Activated CD8-positive, alpha-beta memory T cell treated with anti-CD3 and anti-CD28 coated beads for 36 hours (primary cell): ENCODE data around the gene RPL11. TPM values are rescaled to one million over a fixed set of nuclear protein-coding genes. Genes with fewer than 3 reads are reported as not detected.
"Not testable (repeated sequence)": the region's sequence is repeated elsewhere in the genome, so short reads cannot be mapped to it uniquely, and the experiment has no call there.

Source experiments
- CTCF ChIA-PET: fragments of 350-600 bp; sonication (Branson Sonifier 250); formaldehyde crosslinking; loops from one replicate; lab custom pipeline; 2021; ENCODE audit warnings: antibody characterized with exemption; lab: Charles Lee
- POLR2A ChIA-PET: fragments of 350-600 bp; sonication (Branson Sonifier 250); formaldehyde crosslinking; loops from one replicate; lab custom pipeline; 2021; ENCODE audit warnings: antibody characterized with exemption; lab: Charles Lee
- total RNA-seq, 2 experiments: library from RNA; stranded (reverse); gene quantifications; one replicate each; pipeline ENCODE4 v1.2.3, GENCODE V29; 2021

The RPL11 gene
- total RNA-seq, 2 experiments from 2014 or later: 1,199 to 1,229 TPM

DNA sequence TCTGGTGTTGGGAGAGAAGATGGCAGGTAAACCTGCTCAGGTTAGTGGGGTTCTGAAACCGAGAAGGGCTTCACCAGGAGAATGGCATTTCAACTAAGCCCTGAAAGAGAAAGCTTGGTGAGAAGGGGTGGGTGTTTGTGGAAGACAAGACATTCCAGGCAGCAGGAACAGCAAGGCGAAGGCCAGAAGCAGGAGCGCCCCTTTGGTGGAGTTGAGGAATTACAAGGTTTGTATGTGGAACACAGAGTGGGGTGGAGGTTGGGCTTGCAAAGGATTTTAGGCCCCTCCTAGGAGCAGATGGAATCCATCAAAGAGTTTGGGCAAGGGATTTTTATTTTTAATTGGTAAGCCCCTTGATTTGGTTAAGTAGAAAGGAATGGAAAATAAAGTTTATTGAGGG is 26.9 kb downstream of the RPL11 start:
- CTCF ChIA-PET: interaction anchor here (0.6 kb wide), 1 partner anchor 120 kb away, joined by 3 read pairs; no protein-coding TSS in a partner anchor
- POLR2A ChIA-PET: no interaction called here

DNA sequence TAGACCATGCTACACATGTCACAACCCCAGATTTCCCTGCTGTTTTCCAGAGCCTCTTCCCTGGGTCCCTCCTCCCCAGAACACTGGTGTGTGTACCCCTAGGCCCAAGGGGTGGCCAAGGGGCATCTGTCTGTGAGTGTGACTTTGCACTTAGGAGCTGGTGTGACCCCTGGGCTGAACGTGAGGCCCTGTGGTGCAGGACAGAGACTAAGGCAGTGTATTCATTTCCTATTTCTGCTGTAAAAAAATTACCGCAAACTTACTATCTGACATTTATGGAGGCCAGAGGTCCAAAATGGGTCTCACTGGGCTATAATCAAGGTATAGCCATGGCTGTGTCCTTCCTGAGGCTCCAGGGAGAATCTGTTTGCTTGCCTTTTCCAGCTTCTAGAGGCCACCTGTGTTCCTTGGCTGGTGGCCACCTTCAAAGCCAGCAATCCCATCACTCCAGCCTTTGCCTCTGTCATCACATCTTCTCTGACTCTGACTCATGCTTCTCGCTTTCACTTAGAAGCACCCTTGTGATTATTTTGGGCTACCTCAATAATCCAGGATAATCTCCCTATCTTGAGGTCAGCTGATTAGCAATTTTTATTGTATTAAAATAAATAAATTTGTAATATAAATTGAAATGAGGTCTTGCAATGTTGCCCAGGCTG is 27.7 kb downstream of the RPL11 start:
- ChIA-PET CTCF (no interaction called here), POLR2A (no interaction called here)

DNA sequence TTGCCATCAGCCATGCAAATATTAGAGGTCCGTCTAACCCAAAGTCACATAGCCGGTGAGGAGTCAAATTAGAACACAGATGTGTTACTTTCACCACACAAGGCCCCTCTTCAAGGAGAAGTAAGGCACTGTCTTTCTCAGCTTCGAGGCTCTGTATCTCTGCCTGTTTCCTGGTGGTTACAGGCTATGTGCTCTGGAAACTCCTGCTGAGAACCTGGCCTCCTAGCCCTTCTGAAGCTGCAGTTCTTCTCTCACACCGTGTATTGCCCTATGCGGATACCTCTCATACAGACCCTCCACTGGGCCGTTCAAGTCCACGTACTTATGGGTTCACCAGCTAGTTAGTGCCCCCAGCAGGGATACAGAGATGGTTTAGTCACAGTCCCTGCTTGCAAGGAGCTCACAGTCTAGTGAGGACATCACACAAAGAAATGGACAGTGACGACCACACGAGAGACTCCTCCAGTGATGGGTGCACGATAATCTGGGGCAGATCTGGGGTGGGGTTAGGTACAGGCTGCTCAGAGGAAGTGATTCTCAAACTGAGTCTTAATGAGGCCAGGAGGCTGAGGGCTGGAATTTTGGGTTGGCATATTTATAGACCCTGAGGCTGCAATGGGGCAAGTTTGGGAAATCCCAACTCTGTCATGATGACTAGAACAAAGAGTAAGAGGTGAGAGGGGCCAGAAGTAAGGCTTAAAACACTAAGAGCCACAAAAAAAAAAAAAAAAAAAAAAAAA is 28.8 kb downstream of the RPL11 start:
- CTCF ChIA-PET: no interaction called here
- POLR2A ChIA-PET: no interaction called here

DNA sequence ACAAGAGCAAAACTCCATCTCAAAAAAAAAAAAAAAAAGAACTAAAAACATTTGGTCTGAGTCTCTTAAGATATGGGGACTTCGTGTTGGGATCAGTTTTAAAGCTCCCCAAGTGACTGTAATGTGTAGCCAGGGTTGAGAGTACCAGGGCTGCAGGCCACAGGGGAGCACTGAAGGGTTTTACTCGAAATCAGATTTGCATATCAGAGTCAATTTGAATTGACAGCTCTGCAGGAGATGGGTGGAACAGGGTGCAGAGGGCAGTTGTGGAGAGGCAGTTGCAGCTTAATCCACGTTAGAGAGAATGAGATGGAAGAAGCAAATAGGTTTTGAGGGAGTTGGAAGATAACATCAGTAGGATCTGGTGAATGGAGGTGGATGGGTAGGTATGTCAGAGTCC is 31.0 kb downstream of the RPL11 start:
- CTCF ChIA-PET: interaction anchor here (0.6 to 0.7 kb wide), 2 partner anchors 190 to 292 kb away, joined by 3 to 4 read pairs; no protein-coding TSS in a partner anchor
- POLR2A ChIA-PET: interaction anchor here (0.6 kb wide), 1 partner anchor 61 kb away, joined by 4 read pairs; no protein-coding TSS in a partner anchor

DNA sequence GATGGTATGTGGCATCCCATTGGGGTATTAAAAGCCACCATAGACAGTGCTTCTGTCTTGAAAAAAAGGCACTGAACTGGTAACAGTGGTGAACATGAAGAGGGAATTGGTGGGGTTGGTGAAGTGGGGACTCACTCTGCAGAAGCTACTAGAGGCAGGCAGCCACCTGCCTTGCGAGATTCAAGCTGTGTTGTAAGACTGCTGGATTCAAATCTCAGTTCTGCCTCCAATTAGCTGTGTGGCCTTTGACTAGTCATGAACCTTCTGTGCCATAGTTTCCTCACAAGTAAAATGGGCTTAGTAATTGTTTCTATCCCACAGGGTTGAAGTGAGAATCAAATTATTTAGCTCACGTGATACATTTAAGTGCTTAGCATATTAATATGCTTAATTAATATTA is 35.1 kb downstream of the RPL11 start:
- CTCF ChIA-PET: interaction anchor here (0.7 kb wide), 1 partner anchor 135 kb away, joined by 3 read pairs; no protein-coding TSS in a partner anchor
- POLR2A ChIA-PET: interaction anchor here (1.0 kb wide), 1 partner anchor 17 kb away, joined by 3 read pairs; the partner anchor contains the start of gene ELOA

DNA sequence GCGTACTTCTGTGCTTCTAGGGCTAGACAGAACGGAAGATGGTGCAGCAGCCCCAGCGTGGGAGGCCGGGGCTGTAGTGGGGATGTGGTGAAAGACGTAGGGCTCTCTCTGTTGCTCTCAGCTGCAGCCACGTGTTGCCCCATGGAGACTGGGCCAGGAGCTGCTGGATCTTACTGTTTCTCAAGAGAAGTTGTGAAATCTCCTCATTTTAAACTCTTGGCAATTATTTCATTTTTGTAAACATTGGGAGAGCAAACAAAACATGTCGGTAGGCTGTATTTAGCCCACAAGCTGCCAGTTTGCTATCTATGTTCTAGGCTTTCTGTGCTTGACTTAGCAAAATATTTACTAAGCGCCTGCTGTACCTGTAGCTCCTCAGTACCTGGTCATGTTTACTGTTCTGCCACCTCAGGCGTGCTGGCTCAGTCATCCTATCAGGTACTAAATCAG is 35.8 kb downstream of the RPL11 start:
- ChIA-PET CTCF (interaction anchor here (0.6 kb wide), 1 partner anchor 91 kb away, joined by 3 read pairs; no protein-coding TSS in a partner anchor), POLR2A (interaction anchor here (1.0 kb wide), 1 partner anchor 16 kb away, joined by 3 read pairs; the partner anchor contains the start of gene ELOA)

DNA sequence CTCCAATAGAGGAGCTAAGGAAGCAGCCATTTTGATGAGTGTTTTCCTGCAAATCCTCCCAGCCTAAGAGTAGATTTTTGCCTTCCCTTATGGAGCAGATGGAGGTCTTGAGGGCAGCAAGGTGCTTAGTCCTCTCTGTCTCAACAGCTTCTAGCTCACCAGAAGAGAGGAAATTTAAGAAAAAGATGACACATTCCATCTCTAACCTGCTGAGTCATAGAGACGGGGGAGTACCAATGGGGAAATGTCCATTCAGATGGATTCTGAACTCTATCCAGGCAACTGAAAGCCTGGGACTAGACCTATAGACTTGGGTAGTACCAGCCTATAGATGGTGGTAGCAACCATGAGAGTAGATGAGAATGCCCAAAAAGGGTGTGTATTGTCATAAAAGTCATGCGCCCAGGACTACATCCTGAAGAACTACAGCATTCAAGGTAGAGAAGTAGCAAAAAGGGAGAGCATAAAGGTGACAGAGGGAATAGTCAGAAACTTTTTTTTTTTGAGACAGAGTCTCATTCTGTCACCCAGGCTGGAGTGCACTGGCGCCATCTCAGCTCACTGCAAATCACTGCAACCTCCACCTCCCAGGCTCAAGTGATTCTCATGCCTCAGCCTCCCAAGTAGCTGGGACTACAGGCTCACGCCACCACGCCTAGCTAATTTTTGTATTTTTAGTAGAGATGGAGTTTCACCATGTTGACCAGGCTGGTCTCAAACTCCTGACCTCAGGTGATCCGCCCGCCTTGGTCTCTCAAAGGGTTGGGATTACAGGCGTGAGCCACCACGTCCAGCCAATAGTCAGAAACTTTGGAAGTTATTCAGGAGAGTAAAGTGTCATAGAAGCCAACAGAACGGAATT is 41.0 kb downstream of the RPL11 start:
- POLR2A ChIA-PET: interaction anchor here (1.2 kb wide), 1 partner anchor 11 kb away, joined by 3 read pairs; the partner anchor contains the start of gene ELOA
- CTCF ChIA-PET: interaction anchor here (0.5 to 1.3 kb wide), 2 partner anchors 33 to 741 kb away, joined by 3 to 4 read pairs; no protein-coding TSS in a partner anchor

DNA sequence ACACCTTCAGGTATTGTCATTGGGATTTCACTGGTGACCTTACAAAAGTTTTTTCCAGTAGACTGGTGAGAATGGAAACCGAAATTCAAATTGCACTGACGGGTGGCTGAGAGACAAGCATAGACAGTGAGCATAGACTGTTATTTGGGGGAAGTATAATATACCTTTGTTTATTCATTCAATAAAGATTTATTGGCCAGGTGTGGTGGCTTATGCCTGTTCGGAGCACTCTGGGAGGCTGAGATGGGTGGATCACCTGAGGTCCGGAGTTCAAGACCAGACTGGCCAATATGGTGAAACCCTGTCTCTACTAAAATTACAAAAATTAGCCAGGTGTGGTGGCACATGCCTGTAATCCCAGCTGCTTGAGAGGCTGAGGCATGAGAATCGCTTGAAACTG is 41.7 kb downstream of the RPL11 start:
- CTCF ChIA-PET, POLR2A ChIA-PET: not testable (repeated sequence)

DNA sequence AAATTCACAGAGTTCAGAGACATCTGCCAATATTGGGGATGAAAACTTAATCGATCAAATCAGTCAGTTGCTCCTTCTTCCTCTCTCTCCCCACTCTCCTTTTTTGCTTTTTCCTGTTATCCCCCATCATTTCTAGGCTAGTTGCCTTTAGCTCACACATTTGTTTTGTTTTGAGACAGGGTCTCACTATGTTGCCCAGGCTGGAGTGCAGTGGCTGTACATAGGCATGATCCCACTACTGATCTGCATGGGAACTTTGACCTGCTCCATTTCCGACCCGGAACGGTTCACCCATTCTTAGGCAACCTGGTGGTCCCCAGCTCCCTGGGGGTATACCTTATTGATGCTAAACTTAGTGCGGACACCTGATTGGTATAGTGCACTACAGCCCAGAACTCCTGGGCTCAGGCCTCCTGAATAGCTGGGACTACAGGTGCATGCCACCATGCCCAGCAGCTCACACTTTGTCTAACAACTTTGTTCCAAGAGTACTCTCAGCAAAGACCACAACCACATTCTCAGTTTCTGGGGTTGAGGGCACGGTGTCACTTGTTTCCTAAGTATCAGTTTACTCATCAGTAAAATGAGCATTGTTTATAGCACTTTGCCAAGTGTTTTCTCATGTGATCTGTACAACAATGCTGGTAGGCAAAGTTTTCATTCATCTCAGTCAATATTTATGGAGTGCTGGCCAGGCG is 45.0 kb downstream of the RPL11 start:
- ChIA-PET CTCF (no interaction called here), POLR2A (interaction anchor here (0.6 kb wide), 1 partner anchor 15 kb away, joined by 5 read pairs; no protein-coding TSS in a partner anchor)

DNA sequence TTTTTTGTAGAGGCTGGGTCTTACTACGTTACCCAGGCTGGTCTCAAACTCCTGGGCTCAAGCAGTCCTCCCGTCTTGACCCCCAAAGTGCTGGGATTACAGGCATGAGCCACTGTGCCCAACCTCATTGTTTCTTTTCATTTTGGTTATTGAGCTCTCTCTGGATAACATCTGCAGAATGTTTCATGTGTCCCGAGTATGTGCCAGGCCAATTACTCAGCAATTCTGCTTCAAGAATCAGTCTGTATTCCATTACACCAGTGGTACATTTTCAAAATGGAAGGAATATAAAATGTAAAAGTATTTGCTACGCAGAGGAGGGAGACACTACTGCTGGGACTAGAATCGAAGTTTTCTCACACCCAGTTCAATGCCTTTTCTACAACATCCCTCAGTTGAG is 50.0 kb downstream of the RPL11 start:
- POLR2A ChIA-PET: no interaction called here
- CTCF ChIA-PET: interaction anchor here (1.4 kb wide), 1 partner anchor 13 kb away, joined by 3 read pairs; no protein-coding TSS in a partner anchor

DNA sequence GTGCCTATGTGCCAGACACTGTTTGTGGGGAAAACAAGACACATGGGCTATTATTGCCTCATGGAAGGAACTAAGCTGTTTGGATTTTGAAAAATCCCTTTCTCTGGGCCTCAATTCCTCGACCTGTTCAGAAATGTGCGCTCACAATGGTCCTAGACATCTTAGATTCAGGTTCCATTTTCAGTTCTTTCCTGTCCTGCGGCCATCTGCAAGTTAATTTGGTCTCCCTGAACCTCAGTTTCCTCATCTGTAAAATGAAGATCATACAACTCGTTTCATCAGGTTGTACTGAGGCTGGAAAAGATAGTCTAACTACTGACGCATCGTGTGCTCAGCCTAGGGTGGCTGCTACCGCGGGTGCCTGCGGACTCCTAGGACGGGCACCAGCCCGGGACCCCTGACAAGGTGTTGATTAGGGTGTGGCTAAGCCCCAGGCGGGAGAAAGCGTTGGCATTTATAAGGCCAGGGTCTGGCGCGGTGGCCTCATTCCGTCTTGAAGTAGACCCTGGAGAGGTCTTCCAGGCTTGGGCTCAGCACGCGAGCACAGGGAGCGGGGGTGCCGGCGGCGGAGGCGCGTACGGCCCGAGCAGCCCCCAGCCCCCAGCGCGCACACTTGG is 51.2 kb downstream of the RPL11 start:
- CTCF ChIA-PET: interaction anchor here (2.1 kb wide), 1 partner anchor 51 kb away, joined by 6 read pairs; the partner anchor contains the start of gene RPL11
- POLR2A ChIA-PET: interaction anchor here (1.0 to 1.8 kb wide), 3 partner anchors 11 to 51 kb away, joined by 3 to 8 read pairs (median 4); partner anchors contain the start of genes PITHD1 and RPL11

DNA sequence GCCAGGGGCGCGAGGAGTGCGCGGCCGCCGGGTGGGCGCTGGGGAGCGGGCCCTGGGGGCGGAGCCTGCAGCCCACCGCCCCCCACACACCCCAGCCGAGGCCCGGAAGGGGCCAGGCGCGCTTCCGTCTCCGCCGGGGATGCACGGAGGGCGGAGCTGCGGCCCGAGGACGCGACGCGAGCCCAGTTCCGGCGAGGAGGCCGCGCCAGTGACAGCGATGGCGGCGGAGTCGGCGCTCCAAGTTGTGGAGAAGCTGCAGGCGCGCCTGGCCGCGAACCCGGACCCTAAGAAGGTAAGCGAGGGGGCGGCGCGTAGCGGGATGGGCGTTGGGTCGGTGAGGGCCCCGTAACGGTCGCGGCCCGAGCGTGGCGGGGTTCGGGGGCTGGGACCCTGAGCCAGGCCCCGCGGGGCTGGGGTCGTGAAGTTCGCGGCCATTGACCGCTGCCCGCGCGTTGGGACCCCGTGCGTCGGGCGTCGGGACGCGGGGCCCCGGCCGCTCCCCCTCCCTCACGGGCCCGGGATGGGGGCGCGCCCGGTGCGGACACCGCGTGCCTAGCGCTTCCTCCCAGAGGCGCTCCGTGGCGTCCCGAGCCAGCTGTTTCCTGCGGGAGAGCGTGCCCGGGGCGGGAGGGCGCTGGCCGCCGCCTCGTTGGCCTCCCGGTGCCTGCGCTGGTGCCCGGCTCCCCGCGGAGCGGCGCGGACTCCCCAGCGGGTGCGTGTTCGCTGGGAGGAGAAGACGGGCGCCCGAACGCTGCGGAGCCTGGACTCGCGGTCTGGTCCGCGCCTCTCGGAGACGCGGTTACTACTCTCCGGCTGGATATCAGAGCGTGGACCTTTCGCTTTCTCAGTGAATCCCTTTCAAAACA is 51.9 kb downstream of the RPL11 start, which contains the start of gene ELOA:
Gene ELOA (plus strand): TSS at position 185 of the 866 bp plus-strand sequence. CDS start 33 bp downstream, at position 218.
- CTCF ChIA-PET: interaction anchor here (0.7 to 2.6 kb wide), 4 partner anchors 27 to 371 kb away, joined by 3 to 8 read pairs (median 6); partner anchors contain the start of gene RPL11
- POLR2A ChIA-PET: interaction anchor here (0.6 to 1.8 kb wide), 5 partner anchors 11 to 52 kb away, joined by 3 to 8 read pairs (median 4); partner anchors contain the start of genes PITHD1 and RPL11

DNA sequence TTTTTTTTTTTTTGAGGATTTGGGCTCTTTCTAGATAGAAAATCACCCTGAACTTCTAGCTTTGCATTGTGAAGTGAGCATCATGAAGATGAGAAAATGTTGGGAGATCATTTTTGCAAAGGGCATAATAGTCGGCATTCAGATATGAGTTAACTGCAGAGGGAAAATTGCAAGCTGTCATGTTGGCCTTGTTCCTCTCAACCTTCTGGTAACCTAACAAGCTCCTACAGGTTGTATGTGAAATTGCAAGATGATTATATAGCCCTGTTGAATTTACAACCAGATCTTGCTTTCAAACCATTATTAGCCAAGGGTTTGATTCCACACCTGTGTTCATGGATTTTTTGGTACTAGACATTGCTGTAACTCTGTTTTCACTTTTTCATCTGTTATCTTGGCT is 53.9 kb downstream of the RPL11 start:
- ChIA-PET POLR2A (interaction anchor here (0.8 to 1.5 kb wide), 2 partner anchors 33 to 1293 kb away, joined by 5 read pairs; partner anchors contain the start of gene PITHD1), CTCF (interaction anchor here (2.6 kb wide), 1 partner anchor 25 kb away, joined by 8 read pairs; no protein-coding TSS in a partner anchor)
